Thoracic aorta (tissue), 2 donors: Measurements from ENCODE around the gene ESYT2. TPM values are rescaled to one million over a fixed set of nuclear protein-coding genes. Genes with fewer than 3 reads are reported as not detected.
A peak's percentile ranks its signal among the peaks of the same experiment; 100 is the strongest.
"Not testable (repeated sequence)": the region's sequence is repeated elsewhere in the genome, so short reads cannot be mapped to it uniquely, and the experiment has no call there.

ENCODE experiments used
- ATAC-seq: fragments of 150-250 bp; one replicate; pipeline ENCODE4 v1.8.0; 2017; ENCODE audit warnings: low read depth; ENCODE audit not compliant: insufficient number of reproducible peaks, low FRiP score
- DNase-seq: peaks from one replicate; pipeline ENCODE4 v3.0.0-alpha.2; 2020; ENCODE audit warnings: low spot score
- H3K27ac ChIP-seq, 2 donors: fragments of 200-600 bp; sonication (generic); 1 replicate in 1 of 2; 2 replicates in 1 of 2; pipeline ENCODE4 v1.5.1; 2016; ENCODE audit warnings: mild to moderate bottlenecking in 2 of 2, moderate library complexity in 2 of 2
- H3K27me3 ChIP-seq: fragments of 200-600 bp; sonication (generic); replicated peaks from 2 replicates; pipeline ENCODE4 v1.6.0; 2016; ENCODE audit warnings: mild to moderate bottlenecking; ENCODE audit not compliant: insufficient read depth
- H3K36me3 ChIP-seq: fragments of 200-600 bp; sonication (generic); one replicate; pipeline ENCODE4 v1.5.1; 2016
- H3K4me1 ChIP-seq, 2 donors: fragments of 200-600 bp; sonication (generic); 1 replicate in 1 of 2; 2 replicates in 1 of 2; pipeline versions ENCODE4 v1.5.1 to v1.6.0; 2016; ENCODE audit warnings: low read depth in 2 of 2, mild to moderate bottlenecking in 1 of 2; ENCODE audit not compliant: control insufficient read depth in 1 of 2
- H3K4me3 ChIP-seq: fragments of 200-600 bp; sonication (generic); 2 replicates; pipeline ENCODE4 v1.5.1; 2016; ENCODE audit warnings: mild to moderate bottlenecking
- H3K9me3 ChIP-seq: fragments of 200-600 bp; sonication (generic); 2 replicates; pipeline ENCODE4 v1.5.1; 2016
- total RNA-seq, 2 donors: library from RNA; depleted of rRNA; stranded (reverse); fragments of >200 nt; gene quantifications; one replicate each; pipeline versions ENCODE4 v1.1.0 to v1.2.3, GENCODE V29; 2016
- TF ChIP-seq, protein P1 (sequence below): fragments of 200-600 bp; sonication (generic); IDR thresholded peaks from one replicate; pipeline ENCODE4 v1.5.1; 2019; ENCODE audit warnings: antibody characterized with exemption

Gene ESYT2
- total RNA-seq, 2 donors from 2014 or later = 196 to 218 TPM

GRCh38 chr7:158706710-158707590 is 122.4 kb downstream of the ESYT2 start:
- no peak for DNase-seq
- no peak overlapping the region for H3K27ac ChIP-seq
- H3K4me1 ChIP-seq = peaks cover 3 to 20% of the 10 kb centered on the region in 2 donors
- H3K4me3 ChIP-seq = no peak overlapping the region
- H3K9me3 ChIP-seq = no peaks in the 10 kb centered on the region
- ATAC-seq = no peak
- no peaks in the 10 kb centered on the region for H3K36me3 ChIP-seq
- TF ChIP-seq, protein P1, sequence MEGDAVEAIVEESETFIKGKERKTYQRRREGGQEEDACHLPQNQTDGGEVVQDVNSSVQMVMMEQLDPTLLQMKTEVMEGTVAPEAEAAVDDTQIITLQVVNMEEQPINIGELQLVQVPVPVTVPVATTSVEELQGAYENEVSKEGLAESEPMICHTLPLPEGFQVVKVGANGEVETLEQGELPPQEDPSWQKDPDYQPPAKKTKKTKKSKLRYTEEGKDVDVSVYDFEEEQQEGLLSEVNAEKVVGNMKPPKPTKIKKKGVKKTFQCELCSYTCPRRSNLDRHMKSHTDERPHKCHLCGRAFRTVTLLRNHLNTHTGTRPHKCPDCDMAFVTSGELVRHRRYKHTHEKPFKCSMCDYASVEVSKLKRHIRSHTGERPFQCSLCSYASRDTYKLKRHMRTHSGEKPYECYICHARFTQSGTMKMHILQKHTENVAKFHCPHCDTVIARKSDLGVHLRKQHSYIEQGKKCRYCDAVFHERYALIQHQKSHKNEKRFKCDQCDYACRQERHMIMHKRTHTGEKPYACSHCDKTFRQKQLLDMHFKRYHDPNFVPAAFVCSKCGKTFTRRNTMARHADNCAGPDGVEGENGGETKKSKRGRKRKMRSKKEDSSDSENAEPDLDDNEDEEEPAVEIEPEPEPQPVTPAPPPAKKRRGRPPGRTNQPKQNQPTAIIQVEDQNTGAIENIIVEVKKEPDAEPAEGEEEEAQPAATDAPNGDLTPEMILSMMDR = no peak
- H3K27me3 ChIP-seq = no peaks in the 10 kb centered on the region

- DNase-seq (no peak), ATAC-seq (no peak)
- Histone ChIP-seq H3K27ac (no peak overlapping the region), H3K4me1 (peaks cover 3 to 20% of the 10 kb centered on the region in 2 donors), H3K36me3 (no peaks in the 10 kb centered on the region), H3K4me3 (no peak overlapping the region), H3K9me3 (no peaks in the 10 kb centered on the region), H3K27me3 (no peaks in the 10 kb centered on the region)
- TF ChIP-seq, protein P1 = no peak
Observed at GRCh38 chr7:158706273-158706704, 123.0 kb downstream of the ESYT2 start.

GRCh38 chr7:158705234-158705850 is 124.0 kb downstream of the ESYT2 start:
- H3K4me3 ChIP-seq = peak overlapping the region; percentile 76
- no peaks in the 10 kb centered on the region for H3K9me3 ChIP-seq
- H3K36me3 ChIP-seq = no peaks in the 10 kb centered on the region
- peak overlapping the region; percentile 65 to 74 for H3K27ac ChIP-seq
- DNase-seq (no peak), ATAC-seq (no peak)
- peaks cover 3 to 20% of the 10 kb centered on the region in 2 donors for H3K4me1 ChIP-seq
- H3K27me3 ChIP-seq = no peaks in the 10 kb centered on the region
- TF ChIP-seq, protein P1 = no peak

GRCh38 chr7:158704524-158705233 is 124.6 kb downstream of the ESYT2 start, which contains the start of gene NCAPG2:
Gene NCAPG2, minus strand, starts transcription at chr7:158704804. Its CDS starts 2,905 bp downstream, at chr7:158701899.
- Histone ChIP-seq H3K36me3 (no peaks in the 10 kb centered on the region), H3K4me1 (peaks cover 3 to 20% of the 10 kb centered on the region in 2 donors), H3K27ac (peak within 1 kb of the TSS; percentile 65 to 74), H3K9me3 (no peaks in the 10 kb centered on the region), H3K4me3 (peak within 1 kb of the TSS; percentile 76), H3K27me3 (no peaks in the 10 kb centered on the region)
- peak; percentile 98 for ATAC-seq
- DNase-seq = peak; percentile 89
- TF ChIP-seq, protein P1 = peak; percentile 58

GRCh38 chr7:158703679-158704523 is 125.4 kb downstream of the ESYT2 start:
- H3K4me3 ChIP-seq = peak overlapping the region; percentile 76
- peaks cover 3 to 20% of the 10 kb centered on the region in 2 donors for H3K4me1 ChIP-seq
- not testable (repeated sequence) for H3K9me3 ChIP-seq, H3K27ac ChIP-seq, ATAC-seq, H3K27me3 ChIP-seq, H3K36me3 ChIP-seq, DNase-seq
